GM21825 (cell line): Measurements from ENCODE around the gene INPP4B.
"Not testable (repeated sequence)": the region's sequence is repeated elsewhere in the genome, so short reads cannot be mapped to it uniquely, and the experiment has no call there.

Experiments used
- ATAC-seq: cut with Tn5 transposase; IDR thresholded peaks from one replicate; pipeline ENCODE4 v1.9.1; 2021; ENCODE audit warnings: mild to moderate bottlenecking, moderate library complexity; ENCODE audit not compliant: unreplicated experiment

Gene INPP4B

GRCh38 chr4:142687547-142688275, 158.4 kb downstream of the INPP4B start:
- no peak for ATAC-seq

- ATAC-seq, result no peak
Measured at GRCh38 chr4:142686081-142686480, 160.0 kb downstream of the INPP4B start.

- ATAC-seq, result no peak
Measured at GRCh38 chr4:142683997-142684396, 162.1 kb downstream of the INPP4B start.

- no peak for ATAC-seq
Measured at GRCh38 chr4:142683503-142683902, 162.6 kb downstream of the INPP4B start.

- ATAC-seq, result no peak
Measured at GRCh38 chr4:142671516-142671915, 174.6 kb downstream of the INPP4B start.

GRCh38 chr4:142663828-142664227, 182.3 kb downstream of the INPP4B start:
- no peak for ATAC-seq

GRCh38 chr4:142660728-142661127, 185.4 kb downstream of the INPP4B start:
- no peak for ATAC-seq

- no peak for ATAC-seq
Measured at GRCh38 chr4:142656178-142656577, 189.9 kb downstream of the INPP4B start.

GRCh38 chr4:142648378-142648777, 197.7 kb downstream of the INPP4B start:
- no peak for ATAC-seq

- ATAC-seq, result no peak
Measured at GRCh38 chr4:142645475-142646108, 200.5 kb downstream of the INPP4B start.

- ATAC-seq, result not testable (repeated sequence)
Measured at GRCh38 chr4:142644628-142645027, 201.5 kb downstream of the INPP4B start.

GRCh38 chr4:142637614-142638013, 208.5 kb downstream of the INPP4B start:
- no peak for ATAC-seq

GRCh38 chr4:142631836-142632235, 214.3 kb downstream of the INPP4B start:
- no peak for ATAC-seq

GRCh38 chr4:142615324-142615665, 230.8 kb downstream of the INPP4B start:
- ATAC-seq, result no peak

- no peak for ATAC-seq
Measured at GRCh38 chr4:142614621-142615323, 231.3 kb downstream of the INPP4B start.

- ATAC-seq, result no peak
Measured at GRCh38 chr4:142607976-142608375, 238.1 kb downstream of the INPP4B start.

GRCh38 chr4:142600952-142601351, 245.1 kb downstream of the INPP4B start:
- ATAC-seq, result no peak

- no peak for ATAC-seq
Measured at GRCh38 chr4:142598132-142598531, 248.0 kb downstream of the INPP4B start.

- ATAC-seq, result no peak
Measured at GRCh38 chr4:142596595-142596994, 249.5 kb downstream of the INPP4B start.

- no peak for ATAC-seq
Measured at GRCh38 chr4:142596121-142596520, 250.0 kb downstream of the INPP4B start.

- ATAC-seq, result no peak
Measured at GRCh38 chr4:142595222-142595871, 250.8 kb downstream of the INPP4B start.

GRCh38 chr4:142585411-142585810, 260.7 kb downstream of the INPP4B start:
- no peak for ATAC-seq
